Liver (tissue), 3 donors: Measurements from ENCODE around the gene INPP5A.

ENCODE experiments used
- SP1 ChIP-seq: IDR thresholded peaks from 2 replicates; pipeline ENCODE4 v1.6.1; 2018; ENCODE audit warnings: antibody characterized with exemption, mild to moderate bottlenecking
- YY1 ChIP-seq: IDR thresholded peaks from 2 replicates; pipeline ENCODE4 v1.6.1; 2016; ENCODE audit warnings: antibody characterized with exemption, mild to moderate bottlenecking
- TF ChIP-seq, protein P1 (sequence below): fragments of 150-350 bp; IDR thresholded peaks from 2 replicates; pipeline ENCODE4 v1.5.1; 2017; ENCODE audit warnings: improper control_type of control experiment, low read depth, low read length; ENCODE audit not compliant: missing input control
- TF ChIP-seq, protein P2 (sequence below): IDR thresholded peaks from 2 replicates; pipeline ENCODE4 v1.6.1; 2016; ENCODE audit warnings: antibody characterized with exemption
- donor health status: healthy.
- donor health status: healthy.

DNA sequence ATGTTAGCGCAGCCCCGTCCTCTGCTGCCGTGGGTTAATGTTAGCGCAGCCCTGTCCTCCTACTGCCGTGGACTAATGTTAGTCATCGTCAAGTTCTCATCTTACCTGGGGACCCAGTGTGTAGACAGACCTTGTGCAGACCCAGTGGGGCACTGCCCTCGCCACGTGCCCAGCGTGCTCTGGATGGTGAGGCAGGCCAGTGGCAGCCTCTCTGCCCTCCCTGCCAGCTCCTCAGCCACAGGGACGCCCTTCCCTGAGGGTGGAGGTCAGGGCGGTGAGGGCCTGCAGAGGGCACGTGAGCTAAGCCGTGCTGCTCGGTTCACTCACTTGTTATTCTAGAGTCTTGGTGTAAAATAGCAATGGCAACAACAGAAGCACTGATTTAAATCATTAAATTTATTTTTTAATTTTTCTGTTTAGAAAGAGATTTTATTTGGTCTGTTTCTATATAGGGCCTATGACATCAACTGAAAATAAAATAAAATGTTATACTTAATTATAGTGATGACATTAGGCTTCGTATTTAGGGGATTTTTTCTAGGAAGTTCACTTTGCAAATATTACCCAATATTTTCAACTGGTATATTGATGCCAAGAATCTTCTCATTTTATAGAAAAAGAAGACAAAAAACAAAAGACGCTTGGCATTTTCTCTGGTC lies 199.9 kb downstream of the INPP5A start:
- TF ChIP-seq, protein P1, sequence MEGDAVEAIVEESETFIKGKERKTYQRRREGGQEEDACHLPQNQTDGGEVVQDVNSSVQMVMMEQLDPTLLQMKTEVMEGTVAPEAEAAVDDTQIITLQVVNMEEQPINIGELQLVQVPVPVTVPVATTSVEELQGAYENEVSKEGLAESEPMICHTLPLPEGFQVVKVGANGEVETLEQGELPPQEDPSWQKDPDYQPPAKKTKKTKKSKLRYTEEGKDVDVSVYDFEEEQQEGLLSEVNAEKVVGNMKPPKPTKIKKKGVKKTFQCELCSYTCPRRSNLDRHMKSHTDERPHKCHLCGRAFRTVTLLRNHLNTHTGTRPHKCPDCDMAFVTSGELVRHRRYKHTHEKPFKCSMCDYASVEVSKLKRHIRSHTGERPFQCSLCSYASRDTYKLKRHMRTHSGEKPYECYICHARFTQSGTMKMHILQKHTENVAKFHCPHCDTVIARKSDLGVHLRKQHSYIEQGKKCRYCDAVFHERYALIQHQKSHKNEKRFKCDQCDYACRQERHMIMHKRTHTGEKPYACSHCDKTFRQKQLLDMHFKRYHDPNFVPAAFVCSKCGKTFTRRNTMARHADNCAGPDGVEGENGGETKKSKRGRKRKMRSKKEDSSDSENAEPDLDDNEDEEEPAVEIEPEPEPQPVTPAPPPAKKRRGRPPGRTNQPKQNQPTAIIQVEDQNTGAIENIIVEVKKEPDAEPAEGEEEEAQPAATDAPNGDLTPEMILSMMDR, result no peak
- TF ChIP-seq YY1 (no peak), SP1 (no peak)
- TF ChIP-seq, protein P2, sequence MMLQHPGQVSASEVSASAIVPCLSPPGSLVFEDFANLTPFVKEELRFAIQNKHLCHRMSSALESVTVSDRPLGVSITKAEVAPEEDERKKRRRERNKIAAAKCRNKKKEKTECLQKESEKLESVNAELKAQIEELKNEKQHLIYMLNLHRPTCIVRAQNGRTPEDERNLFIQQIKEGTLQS, result no peak
